Retina (tissue), 1 donor: ENCODE data around the gene MYO1H.
"Not testable (repeated sequence)": the region's sequence is repeated elsewhere in the genome, so short reads cannot be mapped to it uniquely, and the experiment has no call there.

ENCODE experiments used
- DNase-seq: peaks from one replicate; pipeline ENCODE4 v3.0.0-alpha.2; 2016

The MYO1H gene

GRCh38 chr12:109422251-109422650, 74.6 kb downstream of the MYO1H start:
- no peak for DNase-seq

- no peak for DNase-seq
Measured at GRCh38 chr12:109423392-109423791, 75.7 kb downstream of the MYO1H start.

- DNase-seq = peak; percentile 67
Measured at GRCh38 chr12:109428037-109428629, 80.4 kb downstream of the MYO1H start.

- not testable (repeated sequence) for DNase-seq
Measured at GRCh38 chr12:109428804-109429203, 81.1 kb downstream of the MYO1H start.

GRCh38 chr12:109430244-109430643, 82.5 kb downstream of the MYO1H start:
- DNase-seq = no peak

- no peak for DNase-seq
Measured at GRCh38 chr12:109432431-109432830, 84.7 kb downstream of the MYO1H start.

- peak; percentile 43 for DNase-seq
Measured at GRCh38 chr12:109432842-109433304, 85.2 kb downstream of the MYO1H start.

GRCh38 chr12:109433618-109434017, 85.9 kb downstream of the MYO1H start:
- no peak for DNase-seq

GRCh38 chr12:109434582-109434981, 86.9 kb downstream of the MYO1H start:
- no peak for DNase-seq

- DNase-seq = no peak
Measured at GRCh38 chr12:109435428-109436187, 87.9 kb downstream of the MYO1H start.

GRCh38 chr12:109436188-109436560, 88.5 kb downstream of the MYO1H start:
- DNase-seq = no peak

- DNase-seq = no peak
Measured at GRCh38 chr12:109439181-109439580, 91.5 kb downstream of the MYO1H start.

- not testable (repeated sequence) for DNase-seq
Measured at GRCh38 chr12:109439951-109440350, 92.3 kb downstream of the MYO1H start.

- no peak for DNase-seq
Measured at GRCh38 chr12:109440851-109441490, 93.3 kb downstream of the MYO1H start.

GRCh38 chr12:109443794-109444193, 96.1 kb downstream of the MYO1H start:
- no peak for DNase-seq

- no peak for DNase-seq
Measured at GRCh38 chr12:109444259-109444658, 96.6 kb downstream of the MYO1H start.

GRCh38 chr12:109445191-109445609, 97.5 kb downstream of the MYO1H start:
- no peak for DNase-seq

- no peak for DNase-seq
Measured at GRCh38 chr12:109446869-109447268, 99.2 kb downstream of the MYO1H start.

GRCh38 chr12:109447482-109447881, 99.8 kb downstream of the MYO1H start:
- no peak for DNase-seq

GRCh38 chr12:109448272-109448671, 100.6 kb downstream of the MYO1H start:
- no peak for DNase-seq

- DNase-seq = no peak
Measured at GRCh38 chr12:109448707-109449390, 101.1 kb downstream of the MYO1H start.

- no peak for DNase-seq
Measured at GRCh38 chr12:109449845-109450532, 102.3 kb downstream of the MYO1H start.

GRCh38 chr12:109450980-109451379, 103.3 kb downstream of the MYO1H start:
- no peak for DNase-seq
